ENCODE results near the gene FSTL4.

- TF ChIP-seq CTCF (IDR thresholded peaks at IDR 0.05) (no peak), EZH2 (IDR thresholded peaks at IDR 0.05; ENCODE audit: borderline replicate concordance, insufficient read depth, low read depth, low read length, poor library complexity, severe bottlenecking) (no peak)
These were observed 313.9 kb downstream of the FSTL4 start for GRCh38 chr5:133298447-133298846.

All from B cell (primary cell).